H9 (cell line): ENCODE results near the gene CD59. TPM values are rescaled to one million over a fixed set of nuclear protein-coding genes. Genes with fewer than 3 reads are reported as not detected.

Experiments used
- DNase-seq: peaks from one replicate; pipeline ENCODE4 v3.0.0-alpha.2; 2017
- H2AFZ ChIP-seq: one replicate; pipeline ENCODE4 v1.6.1; 2013; ENCODE audit warnings: mild to moderate bottlenecking, low read length, control low read depth, moderate library complexity
- H2AK5ac ChIP-seq: 2 replicates; pipeline ENCODE4 v1.6.1; 2013; ENCODE audit warnings: low read length, control low read depth, mixed read lengths; ENCODE audit not compliant: insufficient read length
- H2BK120ac ChIP-seq: one replicate; pipeline ENCODE4 v1.6.1; 2013; ENCODE audit warnings: low read depth, mild to moderate bottlenecking, low read length, control low read depth, inconsistent platforms; ENCODE audit not compliant: poor library complexity, severe bottlenecking
- H2BK12ac ChIP-seq: 2 replicates; pipeline ENCODE4 v1.6.1; 2013; ENCODE audit warnings: low read length, control low read depth, mixed read lengths, low read depth; ENCODE audit not compliant: insufficient read length
- H2BK15ac ChIP-seq: 2 replicates; pipeline ENCODE4 v1.6.1; 2013; ENCODE audit warnings: low read depth, low read length, control low read depth
- H2BK20ac ChIP-seq: one replicate; pipeline ENCODE4 v1.6.1; 2013; ENCODE audit warnings: low read depth, mild to moderate bottlenecking, low read length, control low read depth, inconsistent platforms; ENCODE audit not compliant: poor library complexity, severe bottlenecking
- H2BK5ac ChIP-seq: 2 replicates; pipeline ENCODE4 v1.6.1; 2013; ENCODE audit warnings: low read length, control low read depth, mixed read lengths; ENCODE audit not compliant: insufficient read length
- H3K14ac ChIP-seq: 2 replicates; pipeline ENCODE4 v1.6.1; 2013; ENCODE audit warnings: low read length, control low read depth; ENCODE audit not compliant: insufficient read depth
- H3K18ac ChIP-seq: 2 replicates; pipeline ENCODE4 v1.6.1; 2013; ENCODE audit warnings: low read depth, mild to moderate bottlenecking, mixed read lengths, low read length, control low read depth; ENCODE audit not compliant: insufficient read length
- H3K23ac ChIP-seq: 2 replicates; pipeline ENCODE4 v1.6.1; 2013; ENCODE audit warnings: low read length, control low read depth, mixed read lengths, low read depth; ENCODE audit not compliant: insufficient read length
- H3K23me2 ChIP-seq: 2 replicates; pipeline ENCODE4 v1.6.1; 2013; ENCODE audit warnings: low read depth, mild to moderate bottlenecking, mixed read lengths, low read length, control low read depth; ENCODE audit not compliant: insufficient read length, poor library complexity, severe bottlenecking
- H3K27ac ChIP-seq: 2 replicates; pipeline ENCODE4 v1.5.1; 2013; ENCODE audit warnings: low read length, control low read depth, mixed read lengths, low read depth; ENCODE audit not compliant: insufficient read length
- H3K27me3 ChIP-seq: 2 replicates; pipeline ENCODE4 v1.6.1; 2013; ENCODE audit warnings: low read length, control low read depth, inconsistent platforms; ENCODE audit not compliant: insufficient read depth
- H3K4ac ChIP-seq: 2 replicates; pipeline ENCODE4 v1.6.1; 2013; ENCODE audit warnings: low read depth, mild to moderate bottlenecking, control low read depth, inconsistent platforms, low read length, moderate library complexity
- H3K4me1 ChIP-seq: 2 replicates; pipeline ENCODE4 v1.6.1; 2013; ENCODE audit warnings: low read length, control low read depth, inconsistent platforms; ENCODE audit not compliant: insufficient read depth
- H3K4me2 ChIP-seq: 2 replicates; pipeline ENCODE4 v1.6.1; 2013; ENCODE audit warnings: low read length, control low read depth, mixed read lengths; ENCODE audit not compliant: insufficient read length, insufficient read depth
- H3K56ac ChIP-seq: 2 replicates; pipeline ENCODE4 v1.6.1; 2013; ENCODE audit warnings: low read depth, mild to moderate bottlenecking, mixed read lengths, low read length, control low read depth; ENCODE audit not compliant: insufficient read length
- H3K79me1 ChIP-seq: 2 replicates; pipeline ENCODE4 v1.6.1; 2013; ENCODE audit warnings: low read depth, mild to moderate bottlenecking, moderate library complexity, low read length, control low read depth, inconsistent platforms; ENCODE audit not compliant: insufficient read depth, poor library complexity, severe bottlenecking
- H3K79me2 ChIP-seq: 2 replicates; pipeline ENCODE4 v1.6.1; 2013; ENCODE audit warnings: low read length, control low read depth, inconsistent platforms; ENCODE audit not compliant: insufficient read depth
- H3K9ac ChIP-seq: 2 replicates; pipeline ENCODE4 v1.6.1; 2013; ENCODE audit warnings: low read length, control low read depth, mixed read lengths; ENCODE audit not compliant: insufficient read length; ENCODE audit errors: extremely low read depth
- H3K9me3 ChIP-seq: one replicate; pipeline ENCODE4 v1.6.1; 2013; ENCODE audit warnings: low read depth, low read length, inconsistent platforms; ENCODE audit not compliant: control insufficient read depth
- H3T11ph ChIP-seq: one replicate; pipeline ENCODE4 v1.6.1; 2013; ENCODE audit warnings: mild to moderate bottlenecking, low read length, control low read depth, inconsistent platforms
- H4K20me1 ChIP-seq: one replicate; pipeline ENCODE4 v1.6.1; 2013; ENCODE audit not compliant: control insufficient read depth, insufficient read length, insufficient read depth
- H4K5ac ChIP-seq: 2 replicates; pipeline ENCODE4 v1.6.1; 2013; ENCODE audit warnings: low read depth, mild to moderate bottlenecking, mixed read lengths, low read length, control low read depth; ENCODE audit not compliant: insufficient read length
- H4K8ac ChIP-seq: replicated peaks from 2 replicates; pipeline ENCODE4 v1.6.1; 2013; ENCODE audit warnings: low read length, control low read depth, mixed read lengths, low read depth; ENCODE audit not compliant: insufficient read length
- H4K91ac ChIP-seq: 2 replicates; pipeline ENCODE4 v1.6.1; 2013; ENCODE audit warnings: low read depth, mild to moderate bottlenecking, moderate library complexity, mixed read lengths, low read length, control low read depth; ENCODE audit not compliant: insufficient read length
- H3K27ac Mint-ChIP-seq, 3 experiments: 2 replicates in 2 of 3; 3 replicates in 1 of 3; pipeline ENCODE4 v1.8.0; 2020 to 2021; ENCODE audit warnings: mixed read lengths in 3 of 3, mild to moderate bottlenecking in 1 of 3, moderate library complexity in 1 of 3
- H3K27me3 Mint-ChIP-seq: 2 replicates; pipeline ENCODE4 v1.8.0; 2021; ENCODE audit warnings: low read depth, mild to moderate bottlenecking, moderate library complexity, mixed read lengths
- H3K36me3 Mint-ChIP-seq, 3 experiments: 2 replicates in 2 of 3; 3 replicates in 1 of 3; pipeline ENCODE4 v1.8.0; 2020 to 2021; ENCODE audit warnings: low read depth in 3 of 3, mixed read lengths in 3 of 3; ENCODE audit not compliant: insufficient read depth in 1 of 3
- H3K4me1 Mint-ChIP-seq, 2 experiments: 2 replicates each; pipeline ENCODE4 v1.8.0; 2020; ENCODE audit warnings: mixed read lengths in 2 of 2
- H3K4me3 Mint-ChIP-seq, 2 experiments: 2 replicates in 1 of 2; 3 replicates in 1 of 2; pipeline ENCODE4 v1.8.0; 2020 to 2021; ENCODE audit warnings: mild to moderate bottlenecking in 2 of 2, mixed read lengths in 2 of 2, moderate library complexity in 1 of 2
- H3K9me3 Mint-ChIP-seq, 2 experiments: 2 replicates in 1 of 2; 3 replicates in 1 of 2; pipeline ENCODE4 v1.8.0; 2020; ENCODE audit warnings: mild to moderate bottlenecking in 2 of 2, mixed read lengths in 2 of 2, moderate library complexity in 1 of 2
- CTCF ChIP-seq: fragments of 200-600 bp; sonication (generic); conservative IDR thresholded peaks from 3 replicates; pipeline ENCODE4 v1.8.0; 2021; ENCODE audit warnings: antibody characterized with exemption, mild to moderate bottlenecking
- WGBS: extraction: QIAGEN DNeasy Blood & Tissue Kit; methylation state at CpG from one replicate; pipeline ENCODE4 v1.1.7; 2013; ENCODE audit warnings: missing lambda C conversion rate, low lambda C conversion rate, mixed read lengths; ENCODE audit not compliant: insufficient read length; ENCODE audit errors: extremely low coverage; 5-methylcytosine and 5-hydroxymethylcytosine counted together
- total RNA-seq: library from RNA; stranded (reverse); gene quantifications from 2 replicates; pipeline ENCODE4 v1.2.1, GENCODE V29; 2021

CD59 gene
- total RNA-seq, 1 experiment from 2014 or later, result 91.5 TPM

- no peak overlapping the region for H3K14ac ChIP-seq
- WGBS, result no CpG with 5 or more reads among the region's 4 CpGs
- no peak overlapping the region for H4K91ac ChIP-seq
- H3K79me1 ChIP-seq, result no peaks in the 10 kb centered on the region
- H2BK5ac ChIP-seq, result no peak overlapping the region
- H3K23ac ChIP-seq, result no peak overlapping the region
- no peak overlapping the region for H4K5ac ChIP-seq
- H3K27ac ChIP-seq, result no peak overlapping the region
- no peak overlapping the region for H3K4me3 Mint-ChIP-seq
- H2BK12ac ChIP-seq, result no peak overlapping the region
- no peaks in the 10 kb centered on the region for H4K20me1 ChIP-seq
- no peak for TF ChIP-seq CTCF
- peaks cover 9% of the 10 kb centered on the region; the same call in 1 of the 2 replicates for H3K4me1 ChIP-seq
- no peak overlapping the region for H2BK120ac ChIP-seq
- no peak overlapping the region for H3K9ac ChIP-seq
- H3K4me1 Mint-ChIP-seq, result peaks cover 42 to 45% of the 10 kb centered on the region in 2 experiments
- H2BK20ac ChIP-seq, result no peak overlapping the region
- H2AK5ac ChIP-seq, result no peak overlapping the region
- H3K79me2 ChIP-seq, result no peaks in the 10 kb centered on the region
- DNase-seq, result no peak
- H4K8ac ChIP-seq, result no peak overlapping the region
- peaks cover 10 to 11% of the 10 kb centered on the region in 2 experiments; a peak in 4 of 5 replicates for H3K9me3 Mint-ChIP-seq
- no peaks in the 10 kb centered on the region for H3K27me3 Mint-ChIP-seq
- peaks cover 3 to 14% (median 8%) of the 10 kb centered on the region in 3 experiments for H3K36me3 Mint-ChIP-seq
- H3K18ac ChIP-seq, result no peak overlapping the region
- H3K23me2 ChIP-seq, result no peaks in the 10 kb centered on the region
- no peak overlapping the region for H3T11ph ChIP-seq
- no peak overlapping the region for H3K4me2 ChIP-seq
- H3K56ac ChIP-seq, result no peak overlapping the region
- no peak overlapping the region for H3K4ac ChIP-seq
- no peak overlapping the region for H2AFZ ChIP-seq
- H3K27me3 ChIP-seq, result no peaks in the 10 kb centered on the region
- no peak overlapping the region for H2BK15ac ChIP-seq
- H3K27ac Mint-ChIP-seq, result no peak overlapping the region
- no peaks in the 10 kb centered on the region for H3K9me3 ChIP-seq
These were observed 71.4 kb downstream of the CD59 start for GRCh38 chr11:33664827-33665226.
